Cardiac septum (tissue), 1 donor: Measurements from ENCODE around the gene DCAF8L2. TPM values are rescaled to one million over a fixed set of nuclear protein-coding genes. Genes with fewer than 3 reads are reported as not detected.
"Not testable (repeated sequence)": the region's sequence is repeated elsewhere in the genome, so short reads cannot be mapped to it uniquely, and the experiment has no call there.

Experiments used
- DNase-seq: peaks from one replicate; pipeline ENCODE4 v3.0.0-alpha.2; 2020; ENCODE audit warnings: low spot score
- intact Hi-C: fragments of 100-400 bp; cut with DNase I; formaldehyde crosslinking; loops from one replicate; pipeline ENCODE4 v1.14.0; 2022
- total RNA-seq: library from RNA; stranded (reverse); fragmentation: NEBNext Ultra II Directional; extraction: Animal tissue kit (Norgen Biotek cat#: 25700); gene quantifications from one replicate; pipeline ENCODE4 v1.2.1, GENCODE V29; 2021
- donor health status: DM: no; HTN: no; CAD: no.

The DCAF8L2 gene
- total RNA-seq, 1 donor from 2014 or later, result not detected

DNA sequence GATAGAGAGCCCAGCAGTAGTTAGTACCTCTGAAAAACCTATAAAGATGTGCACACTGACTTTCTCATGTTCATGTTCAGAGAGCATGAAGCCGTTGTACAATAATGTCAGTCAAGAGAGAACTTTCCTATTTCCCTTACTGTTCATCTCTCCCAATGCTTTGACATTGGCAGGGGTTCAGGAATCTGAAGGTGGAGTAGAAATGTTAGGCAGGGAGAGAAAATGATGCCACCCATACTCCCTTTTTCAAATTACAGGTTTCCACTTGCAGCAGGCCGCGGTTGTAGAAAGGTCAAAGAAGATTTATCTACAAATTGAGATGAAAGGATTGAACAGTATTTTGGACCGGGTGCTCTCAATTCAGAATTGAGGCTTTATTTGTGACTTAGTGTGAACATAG is 84.3 kb downstream of the DCAF8L2 start:
- no peak for DNase-seq
- intact Hi-C loops, result no loop called here

- DNase-seq, result no peak
- intact Hi-C loops, result no loop called here
These were observed 85.3 kb downstream of the DCAF8L2 start for GRCh38 chrX:27675493-27675892.

GRCh38 chrX:27679281-27679680 is 89.1 kb downstream of the DCAF8L2 start:
- intact Hi-C loops, result no loop called here
- DNase-seq, result no peak

DNA sequence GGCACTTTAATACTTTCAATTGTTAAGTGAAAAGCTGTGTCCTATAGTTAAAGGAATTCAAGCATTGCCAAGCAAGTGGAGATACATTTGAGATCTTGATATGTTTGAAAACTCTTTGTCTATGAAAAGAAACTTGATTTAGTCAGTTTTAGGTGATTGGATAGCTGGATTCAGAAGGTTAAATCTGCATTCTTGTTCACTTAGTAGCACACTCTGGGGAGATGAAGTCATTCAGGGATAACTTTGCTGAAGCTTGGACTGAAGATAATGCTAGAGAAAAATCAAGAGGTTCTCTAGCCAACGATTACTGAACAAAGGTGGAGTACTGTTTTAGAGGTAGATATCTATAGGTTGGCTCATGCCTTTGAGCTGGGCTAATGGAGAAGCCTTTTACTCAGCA is 90.6 kb downstream of the DCAF8L2 start:
- intact Hi-C loops, result no loop called here
- no peak for DNase-seq

- DNase-seq, intact Hi-C loops: not testable (repeated sequence)
These were observed 93.5 kb downstream of the DCAF8L2 start for GRCh38 chrX:27683566-27684208.

- no peak for DNase-seq
- intact Hi-C loops, result no loop called here
These were observed 104.5 kb downstream of the DCAF8L2 start for GRCh38 chrX:27694667-27695066.

GRCh38 chrX:27706526-27706925 is 116.4 kb downstream of the DCAF8L2 start:
- no peak for DNase-seq
- intact Hi-C loops, result no loop called here

DNA sequence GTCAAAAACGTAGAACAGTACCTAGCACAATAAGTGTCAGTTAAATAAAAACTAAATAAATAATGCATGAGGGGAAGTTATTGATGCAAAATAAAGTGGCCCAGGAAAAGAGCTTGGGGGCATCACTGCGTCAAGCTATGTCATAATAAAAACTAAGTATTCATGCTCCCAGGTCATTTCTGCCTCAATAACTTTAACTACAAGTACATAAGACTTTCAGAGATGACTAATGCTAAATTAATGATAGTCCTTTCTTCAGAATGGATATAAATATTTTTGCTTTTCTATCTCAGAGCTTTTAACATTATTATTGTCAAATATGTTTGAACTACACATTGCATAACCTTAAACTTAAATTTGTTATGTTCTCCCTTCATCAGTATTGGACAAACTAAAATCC is 125.5 kb downstream of the DCAF8L2 start:
- intact Hi-C loops, result no loop called here
- DNase-seq, result no peak

DNA sequence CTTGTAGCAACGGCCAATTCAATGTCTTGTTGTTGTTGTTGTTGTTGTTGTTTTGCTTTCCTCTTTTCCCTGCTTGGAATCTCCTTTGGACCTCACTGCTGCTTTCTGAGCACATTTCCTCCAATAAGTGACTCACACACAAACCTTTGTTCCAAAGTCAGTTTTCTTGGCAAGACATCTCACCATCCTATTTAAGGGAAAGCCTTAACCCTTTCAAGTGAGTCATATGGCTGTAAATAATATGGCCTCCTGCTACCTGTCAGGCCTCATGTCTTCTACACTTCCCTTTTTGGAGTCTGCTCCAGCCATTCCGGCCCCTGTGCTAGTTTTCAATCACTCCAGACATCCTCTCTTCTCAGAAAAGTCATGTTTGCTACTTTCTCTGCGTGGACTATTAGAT is 138.1 kb downstream of the DCAF8L2 start:
- intact Hi-C loops, result no loop called here

DNA sequence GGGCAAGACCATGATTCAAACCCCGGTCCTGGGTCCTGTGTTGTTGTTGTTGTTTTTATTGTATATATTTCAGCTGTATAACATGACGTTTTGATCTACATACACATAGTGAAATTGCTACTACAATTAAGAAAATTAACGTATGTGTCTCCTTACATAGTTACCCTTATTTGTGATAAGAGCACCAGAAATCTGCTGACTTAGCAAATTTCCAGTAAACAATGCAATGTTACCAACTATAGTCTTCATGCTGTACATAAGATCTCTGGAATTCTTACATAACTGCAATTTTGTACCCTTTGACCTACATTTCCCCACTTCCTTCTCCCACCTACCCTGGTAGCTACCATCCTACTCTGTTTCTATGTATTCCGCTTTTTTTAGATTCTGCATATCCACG is 141.8 kb downstream of the DCAF8L2 start:
- intact Hi-C loops, result no loop called here
- no peak for DNase-seq

More for the DNA sequence above, 138.1 kb downstream of the DCAF8L2 start:
- DNase-seq, result no peak

- intact Hi-C loops, result no loop called here
- DNase-seq, result no peak
These were observed 145.8 kb downstream of the DCAF8L2 start for GRCh38 chrX:27735914-27736313.

DNA sequence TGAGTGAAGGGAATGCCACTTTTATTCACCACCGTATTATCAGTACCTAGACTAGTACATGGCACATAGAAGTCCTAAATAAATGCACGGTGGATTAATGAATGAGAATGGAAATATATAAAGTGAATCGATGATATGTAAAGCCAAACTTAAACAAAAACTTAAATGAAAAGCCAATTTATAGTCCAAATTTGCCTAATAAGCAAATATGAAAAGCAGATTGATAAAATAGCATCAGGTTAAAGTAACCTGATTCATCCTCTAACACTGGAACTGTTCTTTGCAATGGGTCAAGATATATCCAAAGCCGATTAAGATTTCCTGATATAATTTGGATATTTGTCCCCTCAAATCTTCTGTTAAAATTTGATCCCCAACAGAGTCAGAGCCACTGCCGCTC is 150.8 kb downstream of the DCAF8L2 start:
- DNase-seq, result no peak
- intact Hi-C loops, result no loop called here

DNA sequence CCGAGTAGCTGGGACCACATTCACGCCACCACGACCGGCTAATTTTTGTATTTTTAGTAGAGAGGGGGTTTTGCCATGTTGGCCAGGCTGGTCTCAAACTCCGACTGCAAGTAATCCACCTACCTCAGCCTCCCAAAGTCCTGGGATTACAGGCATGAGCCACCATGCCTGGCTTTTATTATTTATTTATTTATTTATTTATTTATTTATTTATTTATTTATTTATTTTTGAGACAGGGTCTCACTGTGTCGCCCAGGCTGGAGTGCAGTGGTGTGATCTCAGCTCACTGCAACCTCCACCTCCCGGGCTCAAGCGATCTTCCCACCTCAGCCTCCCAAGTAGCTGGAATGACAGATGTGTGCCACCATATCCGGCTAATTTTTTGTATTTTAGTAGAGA is 153.4 kb downstream of the DCAF8L2 start:
- not testable (repeated sequence) for DNase-seq

DNA sequence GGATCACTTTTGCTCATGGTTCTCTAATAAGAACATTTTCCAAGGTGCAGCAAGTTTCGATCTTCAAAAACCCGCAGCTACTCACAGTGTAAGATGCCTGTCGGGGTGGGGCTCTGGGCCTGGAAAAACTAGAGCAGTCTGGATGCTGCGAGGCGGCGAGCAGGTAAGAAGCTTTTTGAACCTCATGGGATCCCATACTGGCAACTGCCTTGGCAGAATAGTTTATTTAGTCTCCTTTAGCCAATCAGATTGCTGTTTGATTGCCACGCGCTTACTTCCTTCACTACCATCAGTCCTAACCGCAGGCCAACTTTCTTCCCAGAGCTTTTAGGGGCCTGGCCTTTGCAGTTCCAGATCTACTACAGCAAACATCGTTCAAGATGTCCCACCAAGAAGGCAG is 156.4 kb downstream of the DCAF8L2 start:
- no peak for DNase-seq
- intact Hi-C loops, result no loop called here

More for the DNA sequence above, 153.4 kb downstream of the DCAF8L2 start:
- intact Hi-C loops, result not testable (repeated sequence)

DNA sequence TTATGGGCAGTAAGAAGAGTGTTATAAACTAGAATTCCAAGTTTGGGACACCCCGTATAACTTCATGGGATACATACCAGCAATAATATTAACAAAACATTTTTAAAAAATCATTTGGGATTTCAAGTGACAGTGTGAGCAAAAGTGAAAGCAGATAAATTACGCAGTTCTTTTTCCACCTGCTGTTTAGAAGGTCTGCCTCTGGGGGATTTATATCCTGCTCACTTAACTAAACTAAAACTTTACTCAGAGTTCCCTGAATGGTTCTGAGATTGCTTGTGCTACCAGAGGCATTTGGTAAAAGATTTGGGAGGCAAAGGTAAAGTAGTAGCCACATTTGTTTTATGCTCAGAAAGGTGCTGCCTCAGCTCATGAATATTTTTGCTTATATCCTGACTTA is 160.2 kb downstream of the DCAF8L2 start:
- DNase-seq, intact Hi-C loops: not testable (repeated sequence)

- DNase-seq, result no peak
- intact Hi-C loops, result no loop called here
These were observed 161.8 kb downstream of the DCAF8L2 start for GRCh38 chrX:27751976-27752375.

DNA sequence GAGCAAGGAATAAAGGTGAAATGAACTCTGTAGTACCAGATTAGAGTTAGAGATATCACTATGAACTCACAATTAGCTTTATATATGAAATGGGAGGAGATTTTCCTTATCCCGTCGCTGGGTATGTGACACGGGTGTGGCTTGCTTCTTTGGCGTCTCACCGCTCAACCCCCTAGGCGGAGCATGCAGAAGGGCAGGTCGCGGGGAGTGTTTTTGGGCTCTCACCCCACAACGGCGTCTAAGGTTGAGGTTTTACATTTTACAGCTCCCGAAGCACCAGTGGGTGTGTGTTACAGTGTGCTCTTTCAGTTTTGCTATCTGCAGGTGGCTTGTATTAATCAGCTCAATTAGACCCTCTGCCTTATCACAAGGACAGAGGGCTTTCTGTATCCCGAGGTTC is 175.6 kb downstream of the DCAF8L2 start:
- intact Hi-C loops, result no loop called here
- DNase-seq, result no peak

DNA sequence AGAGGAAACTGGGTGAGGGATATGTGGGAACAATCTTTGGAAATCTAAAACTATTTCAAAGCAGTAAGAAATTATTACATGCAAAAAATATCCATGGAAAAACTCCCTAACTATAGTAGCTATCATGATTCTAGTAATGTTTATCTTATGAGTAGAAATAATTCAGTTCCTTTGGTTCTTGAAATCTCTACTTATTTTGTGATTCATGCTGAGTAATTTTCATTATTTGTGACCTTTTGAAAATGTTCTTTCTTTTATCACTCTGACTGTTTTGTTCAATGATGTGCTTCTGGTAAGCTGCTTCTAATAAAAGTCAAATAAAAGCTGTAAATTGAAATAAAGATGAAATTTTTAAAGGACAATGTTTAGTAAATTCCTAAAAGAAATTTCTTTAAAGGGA is 177.2 kb downstream of the DCAF8L2 start:
- intact Hi-C loops, result no loop called here
- DNase-seq, result no peak

DNA sequence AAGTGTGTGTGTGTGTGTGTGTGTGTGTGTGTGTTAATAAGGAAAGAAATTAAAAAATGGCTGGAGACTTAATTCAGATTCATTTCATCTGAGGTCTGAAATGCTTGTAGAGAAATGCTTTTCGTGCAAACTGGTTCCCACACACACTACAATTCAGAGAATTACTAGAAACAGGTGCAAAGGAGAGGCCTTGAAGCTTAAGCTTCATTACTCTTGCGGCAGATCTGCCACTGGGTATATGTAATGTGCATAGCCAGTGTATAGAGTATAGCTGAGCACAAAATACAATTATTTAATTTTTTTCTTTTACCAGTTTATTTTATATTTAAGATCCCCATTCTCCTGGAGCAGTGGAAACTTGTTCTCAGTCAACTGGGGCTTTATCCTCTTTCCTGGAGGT is 185.8 kb downstream of the DCAF8L2 start:
- no peak for DNase-seq
- intact Hi-C loops, result no loop called here

DNA sequence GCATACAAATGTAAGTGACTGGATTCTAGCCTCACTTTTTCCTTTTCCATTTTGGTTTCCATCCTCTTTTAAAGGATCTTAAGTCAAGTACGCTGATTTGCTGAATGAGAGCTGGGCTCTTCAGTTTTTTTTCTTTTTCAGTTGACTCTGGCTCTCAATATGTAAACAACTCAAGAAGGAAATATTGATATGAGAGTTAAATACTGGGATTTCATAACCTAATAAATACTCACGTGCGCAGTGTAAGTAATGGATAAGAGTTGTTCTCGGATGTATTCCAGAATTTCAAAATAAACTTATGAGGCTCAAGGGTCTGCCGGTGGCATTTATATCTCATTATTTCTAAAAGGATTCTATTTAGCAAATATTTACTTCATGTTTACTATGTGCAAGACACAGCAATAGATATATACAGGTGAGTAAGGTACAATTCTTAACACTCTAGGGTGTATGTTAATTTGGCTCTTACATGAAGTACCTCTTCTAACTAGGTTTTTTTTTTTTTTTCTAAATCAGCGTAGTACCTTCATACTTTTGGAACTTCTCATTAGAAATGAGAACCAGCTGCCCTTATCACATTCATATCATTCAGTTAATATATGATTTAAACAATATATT is 206.6 kb downstream of the DCAF8L2 start:
- no peak for DNase-seq
- intact Hi-C loops, result no loop called here

- intact Hi-C loops, result no loop called here
- DNase-seq, result no peak
These were observed 207.4 kb downstream of the DCAF8L2 start for GRCh38 chrX:27797575-27797974.
